WTC11 (cell line): Measurements from ENCODE around the gene ARHGAP23. TPM values are rescaled to one million over a fixed set of nuclear protein-coding genes. Genes with fewer than 3 reads are reported as not detected.

Source experiments
- AFF4 ChIP-seq: sonication (generic); formaldehyde crosslinking; IDR thresholded peaks from 2 replicates; pipeline ENCODE4 v1.8.1; 2023; ENCODE audit warnings: mild to moderate bottlenecking, missing genetic modification reagents, borderline replicate concordance
- AR ChIP-seq: fragments of 250-450 bp; sonication (Bioruptor Pico); IDR thresholded peaks from 2 replicates; pipeline ENCODE4 v1.9.0; 2021; ENCODE audit warnings: mild to moderate bottlenecking
- ELF4 ChIP-seq: sonication (generic); formaldehyde crosslinking; IDR thresholded peaks from 2 replicates; pipeline ENCODE4 v1.8.1; 2022; ENCODE audit warnings: low read depth, mild to moderate bottlenecking, moderate library complexity, missing genetic modification reagents
- EMX1 ChIP-seq: fragments of 250-450 bp; sonication (Bioruptor Pico); IDR thresholded peaks from 2 replicates; pipeline ENCODE4 v1.8.0; 2021; ENCODE audit warnings: mild to moderate bottlenecking
- FOXP4 ChIP-seq: sonication (generic); formaldehyde crosslinking; IDR thresholded peaks from 2 replicates; pipeline ENCODE4 v1.8.0; 2022; ENCODE audit warnings: mild to moderate bottlenecking, missing genetic modification reagents
- GABPB1 ChIP-seq: sonication (generic); formaldehyde crosslinking; IDR thresholded peaks from 2 replicates; pipeline ENCODE4 v1.8.1; 2023; ENCODE audit warnings: mild to moderate bottlenecking, missing genetic modification reagents
- GRHL2 ChIP-seq: fragments of 250-450 bp; sonication (Bioruptor Pico); IDR thresholded peaks from 2 replicates; pipeline ENCODE4 v1.8.0; 2022; ENCODE audit warnings: mild to moderate bottlenecking, moderate library complexity; ENCODE audit not compliant: insufficient replicate concordance, severe bottlenecking
- GTF2I ChIP-seq: fragments of 250-450 bp; sonication (Bioruptor Pico); conservative IDR thresholded peaks from 2 replicates; pipeline ENCODE4 v1.4.0; 2021; ENCODE audit warnings: mild to moderate bottlenecking
- HMGA2 ChIP-seq: fragments of 250-450 bp; sonication (Bioruptor Pico); IDR thresholded peaks from 2 replicates; pipeline ENCODE4 v1.4.0; 2021; ENCODE audit warnings: mild to moderate bottlenecking, moderate library complexity
- IRF2 ChIP-seq: sonication (generic); formaldehyde crosslinking; IDR thresholded peaks from 2 replicates; pipeline ENCODE4 v1.8.0; 2022; ENCODE audit warnings: low read depth, missing genetic modification reagents, borderline replicate concordance
- JUN ChIP-seq: sonication (generic); formaldehyde crosslinking; IDR thresholded peaks from 2 replicates; pipeline ENCODE4 v1.8.0; 2023; ENCODE audit warnings: mild to moderate bottlenecking, missing genetic modification reagents
- MAX ChIP-seq: sonication (generic); formaldehyde crosslinking; IDR thresholded peaks from 2 replicates; pipeline ENCODE4 v1.8.0; 2022; ENCODE audit warnings: mild to moderate bottlenecking, missing genetic modification reagents
- MXD4 ChIP-seq: fragments of 250-450 bp; sonication (Bioruptor Pico); IDR thresholded peaks from 2 replicates; pipeline ENCODE4 v1.8.0; 2021; ENCODE audit warnings: mild to moderate bottlenecking, moderate library complexity, borderline replicate concordance
- PREB ChIP-seq: sonication (generic); formaldehyde crosslinking; IDR thresholded peaks from 2 replicates; pipeline ENCODE4 v1.8.1; 2022; ENCODE audit warnings: mild to moderate bottlenecking, missing genetic modification reagents, moderate library complexity, borderline replicate concordance
- SMAD3 ChIP-seq: sonication (generic); formaldehyde crosslinking; IDR thresholded peaks from 2 replicates; pipeline ENCODE4 v1.8.0; 2022; ENCODE audit warnings: missing genetic modification reagents, mild to moderate bottlenecking, borderline replicate concordance
- SMAD4 ChIP-seq: sonication (generic); formaldehyde crosslinking; IDR thresholded peaks from 2 replicates; pipeline ENCODE4 v1.8.0; 2022; ENCODE audit warnings: mild to moderate bottlenecking, missing genetic modification reagents
- SOX15 ChIP-seq: fragments of 250-450 bp; sonication (Bioruptor Pico); IDR thresholded peaks from 2 replicates; pipeline ENCODE4 v1.9.0; 2021; ENCODE audit warnings: mild to moderate bottlenecking
- SP1 ChIP-seq: sonication (generic); formaldehyde crosslinking; conservative IDR thresholded peaks from 2 replicates; pipeline ENCODE4 v1.8.1; 2022; ENCODE audit warnings: missing genetic modification reagents
- TCF7 ChIP-seq: sonication (generic); formaldehyde crosslinking; IDR thresholded peaks from 2 replicates; pipeline ENCODE4 v1.8.0; 2022; ENCODE audit warnings: mild to moderate bottlenecking, low read depth, missing genetic modification reagents, moderate library complexity
- ZBTB21 ChIP-seq: sonication (generic); formaldehyde crosslinking; IDR thresholded peaks from 2 replicates; pipeline ENCODE4 v1.8.1; 2023; ENCODE audit warnings: mild to moderate bottlenecking, missing genetic modification reagents, borderline replicate concordance
- ZBTB43 ChIP-seq: sonication (generic); formaldehyde crosslinking; IDR thresholded peaks from 2 replicates; pipeline ENCODE4 v1.8.1; 2023; ENCODE audit warnings: mild to moderate bottlenecking, missing genetic modification reagents
- ZNF138 ChIP-seq: sonication (generic); formaldehyde crosslinking; conservative IDR thresholded peaks from 2 replicates; pipeline ENCODE4 v1.8.1; 2022; ENCODE audit warnings: mild to moderate bottlenecking, moderate library complexity, missing genetic modification reagents
- ZNF263 ChIP-seq: sonication (generic); formaldehyde crosslinking; IDR thresholded peaks from 2 replicates; pipeline ENCODE4 v1.8.1; 2022; ENCODE audit warnings: low read depth, mild to moderate bottlenecking, moderate library complexity, missing genetic modification reagents
- ZNF281 ChIP-seq: sonication (generic); formaldehyde crosslinking; IDR thresholded peaks from 2 replicates; pipeline ENCODE4 v1.8.0; 2023; ENCODE audit warnings: mild to moderate bottlenecking, missing genetic modification reagents
- ZNF671 ChIP-seq: fragments of 250-450 bp; sonication (Bioruptor Pico); IDR thresholded peaks from 2 replicates; pipeline ENCODE4 v1.8.0; 2021; ENCODE audit warnings: mild to moderate bottlenecking
- total RNA-seq: library from RNA; stranded (reverse); gene quantifications from 3 replicates; pipeline ENCODE4 v1.2.3, GENCODE V29; 2021

The ARHGAP23 gene
- total RNA-seq, 1 experiment from 2014 or later = 66.0 TPM

GRCh38 chr17:38508954-38509771, 80.9 kb downstream of the ARHGAP23 start (continued):
- TF ChIP-seq ZNF263 (no peak), ELF4 (CRISPR knock-in tag) (no peak), FOXP4 (CRISPR knock-in tag) (no peak), TCF7 (no peak), ZNF671 (CRISPR knock-in tag) (no peak), MAX (CRISPR knock-in tag) (peak; percentile 37; the same call in 1 of the 2 replicates), IRF2 (CRISPR knock-in tag) (no peak), HMGA2 (CRISPR knock-in tag) (no peak), AFF4 (CRISPR knock-in tag) (no peak), PREB (CRISPR knock-in tag) (no peak), GABPB1 (CRISPR knock-in tag) (peak; percentile 53; the same call in 1 of the 2 replicates), GRHL2 (CRISPR knock-in tag) (no peak), EMX1 (CRISPR knock-in tag) (peak; percentile 84; the same call in 1 of the 2 replicates), ZNF138 (CRISPR knock-in tag) (no peak), SP1 (CRISPR knock-in tag) (no peak), ZBTB43 (CRISPR knock-in tag) (no peak), ZNF281 (CRISPR knock-in tag) (no peak), ZBTB21 (CRISPR knock-in tag) (no peak), SMAD4 (CRISPR knock-in tag) (no peak), SMAD3 (no peak), AR (CRISPR knock-in tag) (no peak), JUN (no peak), SOX15 (CRISPR knock-in tag) (no peak), GTF2I (CRISPR knock-in tag) (no peak), MXD4 (CRISPR knock-in tag) (no peak)
- TF ChIP-seq, all 79 proteins: peak for 9
